ENCODE data around the gene MINPP1.
A peak's percentile ranks its signal among the peaks of the same experiment; 100 is the strongest.

MINPP1 gene

GRCh38 chr10:87511526-87511925 lies 6.8 kb downstream of the MINPP1 start:
- no peak for TF ChIP-seq CTCF (IDR thresholded peaks at IDR 0.05; ENCODE audit: extremely low read depth, missing control alignments)
- no peak for DNase-seq (ENCODE audit: low spot score)

GRCh38 chr10:87518937-87519336 lies 14.2 kb downstream of the MINPP1 start:
- no peak for DNase-seq (ENCODE audit: low spot score)
- no peak for TF ChIP-seq CTCF (IDR thresholded peaks at IDR 0.05; ENCODE audit: extremely low read depth, missing control alignments)

- peak; percentile 39 for DNase-seq (ENCODE audit: low spot score)
- no peak for TF ChIP-seq CTCF (IDR thresholded peaks at IDR 0.05; ENCODE audit: extremely low read depth, missing control alignments)
Measured at GRCh38 chr10:87519582-87519981, 14.9 kb downstream of the MINPP1 start.

- TF ChIP-seq CTCF (IDR thresholded peaks at IDR 0.05; ENCODE audit: extremely low read depth, missing control alignments) = no peak
- DNase-seq (ENCODE audit: low spot score) = no peak
Measured at GRCh38 chr10:87523731-87524130, 19.0 kb downstream of the MINPP1 start.

GRCh38 chr10:87524296-87524695 lies 19.6 kb downstream of the MINPP1 start:
- TF ChIP-seq CTCF (IDR thresholded peaks at IDR 0.05; ENCODE audit: extremely low read depth, missing control alignments) = no peak
- DNase-seq (ENCODE audit: low spot score) = no peak

- DNase-seq (ENCODE audit: low spot score) = no peak
- TF ChIP-seq CTCF (IDR thresholded peaks at IDR 0.05; ENCODE audit: extremely low read depth, missing control alignments) = no peak
Measured at GRCh38 chr10:87531908-87532622, 27.4 kb downstream of the MINPP1 start.

- no peak for DNase-seq (ENCODE audit: low spot score)
- no peak for TF ChIP-seq CTCF (IDR thresholded peaks at IDR 0.05; ENCODE audit: extremely low read depth, missing control alignments)
Measured at GRCh38 chr10:87532696-87533095, 28.0 kb downstream of the MINPP1 start.

Measured in GM20000 (cell line).